Measurements from ENCODE around the gene NRL.

The NRL gene

DNA sequence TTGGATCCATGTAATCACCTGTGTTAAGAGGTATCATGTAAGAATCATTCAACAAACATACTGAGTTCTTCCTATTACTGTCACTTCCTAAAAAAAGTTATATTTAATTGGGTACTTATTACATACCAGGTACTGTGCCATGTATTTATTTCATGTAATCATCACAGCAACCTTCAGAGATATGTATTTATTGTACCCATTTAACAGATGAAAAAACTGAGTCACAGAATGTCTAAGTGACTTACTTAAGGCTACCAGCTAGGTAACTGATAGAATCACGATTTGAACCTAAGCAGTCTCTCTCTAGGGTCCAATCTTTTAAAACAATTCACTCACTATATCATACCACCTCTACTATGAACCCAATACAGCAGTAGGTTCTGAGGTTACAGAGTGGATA is 29.7 kb upstream of the NRL start:
- DNase-seq (ENCODE audit: low spot score) = no peak

DNA sequence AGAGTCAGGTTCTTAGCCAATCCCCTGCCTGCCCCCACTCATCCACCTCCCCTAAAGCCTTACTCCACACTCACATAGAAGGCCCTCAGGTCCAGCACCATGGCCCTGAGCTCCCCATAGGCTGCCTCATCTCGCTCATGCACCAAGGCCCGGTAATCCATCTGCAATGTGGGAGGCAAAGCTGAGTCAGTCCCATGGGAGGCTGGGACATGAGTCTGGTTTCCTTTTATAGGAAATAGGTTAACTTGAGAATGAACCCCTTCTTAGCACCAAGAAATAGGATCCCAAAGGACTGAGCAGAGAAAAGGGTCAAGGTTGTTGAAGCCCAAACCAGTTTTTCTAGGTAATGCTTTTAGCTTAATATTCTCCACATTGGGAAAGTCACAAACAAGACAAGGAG is 28.8 kb upstream of the NRL start:
- DNase-seq (ENCODE audit: low spot score) = no peak

DNA sequence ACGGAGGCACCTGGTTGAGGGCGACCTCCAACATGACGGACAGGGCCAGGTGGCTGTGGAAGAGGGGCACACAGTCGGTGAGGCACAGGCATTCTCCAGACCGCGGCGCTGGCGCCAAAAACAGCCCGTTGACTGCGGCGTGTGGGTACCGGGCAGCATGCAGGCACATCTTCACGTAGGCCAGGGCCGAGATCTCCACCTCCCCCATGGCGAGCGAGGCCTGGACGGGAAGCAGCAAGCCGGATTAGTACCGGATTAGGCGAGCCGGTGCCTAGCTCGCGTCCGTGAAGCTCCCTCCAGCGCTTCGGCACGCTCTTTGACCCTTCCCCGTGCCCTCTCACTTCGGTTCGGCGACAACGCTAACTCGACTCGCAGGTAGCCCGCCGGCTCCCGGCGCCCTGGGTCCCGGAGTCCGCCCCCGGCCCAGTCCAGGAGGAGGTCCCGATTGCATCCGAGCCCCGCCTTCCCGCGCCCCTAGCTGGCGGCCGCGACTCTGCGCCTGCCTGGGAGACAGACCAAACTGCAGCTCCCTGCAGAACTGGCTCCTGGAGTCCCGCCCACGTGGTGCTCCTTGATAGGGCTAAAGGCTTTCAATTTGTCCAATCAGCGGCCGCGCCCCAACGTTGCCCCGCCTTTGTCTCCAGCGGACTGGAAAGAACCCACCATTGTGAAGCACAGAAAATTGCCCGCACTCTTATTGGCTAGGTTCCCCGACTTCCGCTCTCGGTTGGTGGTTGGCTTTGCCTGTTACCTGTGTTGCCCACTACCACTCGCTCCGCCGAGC is 26.5 kb upstream of the NRL start, which contains the start of gene EMC9:
Gene EMC9 (minus strand): TSS at position 495 of the 784 bp plus-strand sequence. CDS start 287 bp downstream, at position 208.
- DNase-seq (ENCODE audit: low spot score) = peak; percentile 98

DNA sequence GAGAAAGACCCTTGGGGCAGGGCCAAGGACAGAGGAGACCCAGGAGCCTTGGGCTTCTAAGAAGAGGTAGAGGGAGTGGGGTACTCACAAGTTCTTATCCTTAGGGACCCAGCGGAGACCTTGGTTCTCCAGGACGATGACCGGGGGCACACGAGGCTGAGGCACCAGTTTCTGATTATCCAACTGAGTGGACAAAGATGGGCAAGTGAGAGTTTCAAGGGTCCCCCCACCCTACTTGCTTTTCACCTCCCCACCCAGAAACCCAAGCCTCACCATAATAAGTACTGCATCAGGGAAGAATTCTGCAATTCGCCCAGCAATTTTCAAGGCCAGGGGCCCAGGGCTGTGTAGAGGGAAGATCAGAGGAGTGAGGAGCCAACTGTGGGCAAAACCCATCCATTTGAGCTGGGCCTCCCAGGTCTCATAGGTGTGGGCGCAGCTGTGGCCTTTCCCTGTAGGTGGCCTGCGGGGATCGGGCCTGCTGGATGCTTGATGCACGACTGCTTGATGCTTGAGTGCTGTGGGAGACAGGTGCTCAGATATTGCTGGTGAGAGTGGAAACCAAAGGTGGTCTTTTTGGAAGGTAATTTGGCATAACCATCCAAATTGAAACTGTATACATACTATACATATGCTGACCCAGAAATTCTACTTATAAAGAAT is 24.7 kb upstream of the NRL start:
- DNase-seq (ENCODE audit: low spot score) = peak; percentile 40

DNA sequence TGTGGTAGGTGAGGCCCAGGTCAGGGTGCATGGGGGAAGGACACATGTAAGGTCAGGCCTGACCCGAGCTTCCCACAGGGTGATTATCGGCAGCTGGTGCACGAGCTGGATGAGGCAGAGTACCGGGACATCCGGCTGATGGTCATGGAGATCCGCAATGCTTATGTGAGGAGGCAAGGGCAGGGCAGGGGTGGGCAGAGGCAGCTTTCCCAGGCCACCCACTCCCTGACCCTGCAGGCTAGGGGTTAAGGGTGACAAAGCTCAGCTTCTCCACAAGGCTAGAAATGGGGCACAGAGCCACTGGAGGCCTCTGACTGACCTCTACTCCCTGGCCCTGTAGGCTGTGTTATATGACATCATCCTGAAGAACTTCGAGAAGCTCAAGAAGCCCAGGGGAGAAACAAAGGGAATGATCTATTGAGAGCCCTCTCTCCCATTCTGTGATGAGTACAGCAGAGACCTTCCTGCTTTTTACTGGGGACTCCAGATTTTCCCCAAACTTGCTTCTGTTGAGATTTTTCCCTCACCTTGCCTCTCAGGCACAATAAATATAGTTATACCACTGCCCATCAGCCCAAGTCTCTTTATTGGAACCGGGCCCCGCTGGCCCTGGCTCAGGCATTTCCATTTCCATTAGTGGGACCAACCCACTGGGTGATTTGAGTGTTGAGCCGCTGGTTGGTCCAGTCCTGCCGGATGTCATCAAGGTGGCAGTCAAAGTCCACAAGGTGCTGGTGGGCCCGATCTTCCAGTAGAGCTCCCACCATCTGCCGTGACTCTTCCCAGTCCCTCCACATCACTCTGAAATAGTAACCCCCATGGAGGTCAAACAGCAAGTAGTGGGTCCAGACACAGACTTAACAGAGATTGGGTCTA is 23.9 kb upstream of the NRL start:
- no peak for DNase-seq (ENCODE audit: low spot score)

DNA sequence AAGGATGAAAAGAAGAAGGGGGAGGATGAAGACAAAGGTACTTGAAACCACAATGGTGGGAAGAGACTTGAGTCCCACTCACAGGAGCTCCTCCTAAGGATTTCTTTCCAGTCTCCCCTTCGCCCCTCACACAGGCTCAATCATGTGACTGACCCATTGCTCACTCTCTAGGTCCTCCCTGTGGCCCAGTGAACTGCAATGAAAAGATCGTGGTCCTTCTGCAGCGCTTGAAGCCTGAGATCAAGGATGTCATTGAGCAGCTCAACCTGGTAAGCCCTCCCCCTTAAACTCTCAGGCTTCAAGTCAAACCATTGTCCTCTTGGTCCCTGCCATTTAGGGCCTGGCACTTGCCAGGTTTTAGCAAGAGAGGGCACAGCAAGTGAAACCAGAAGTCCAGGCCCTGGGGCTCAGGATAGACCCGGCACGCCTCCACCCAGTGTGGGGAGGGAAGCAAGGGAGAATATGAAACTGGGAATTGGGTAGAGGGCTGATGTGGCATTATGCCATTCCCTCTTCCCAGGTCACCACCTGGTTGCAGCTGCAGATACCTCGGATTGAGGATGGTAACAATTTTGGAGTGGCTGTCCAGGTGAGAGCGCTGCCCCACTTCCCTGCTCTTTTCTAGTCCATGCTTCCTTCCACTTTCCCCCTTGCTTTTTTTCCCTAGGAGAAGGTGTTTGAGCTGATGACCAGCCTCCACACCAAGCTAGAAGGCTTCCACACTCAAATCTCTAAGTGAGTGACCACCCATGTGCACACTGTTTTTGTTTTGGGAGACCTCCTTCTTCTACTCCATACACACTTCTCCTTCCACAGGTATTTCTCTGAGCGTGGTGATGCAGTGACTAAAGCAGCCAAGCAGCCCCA is 23.0 kb upstream of the NRL start:
- no peak for DNase-seq (ENCODE audit: low spot score)

DNA sequence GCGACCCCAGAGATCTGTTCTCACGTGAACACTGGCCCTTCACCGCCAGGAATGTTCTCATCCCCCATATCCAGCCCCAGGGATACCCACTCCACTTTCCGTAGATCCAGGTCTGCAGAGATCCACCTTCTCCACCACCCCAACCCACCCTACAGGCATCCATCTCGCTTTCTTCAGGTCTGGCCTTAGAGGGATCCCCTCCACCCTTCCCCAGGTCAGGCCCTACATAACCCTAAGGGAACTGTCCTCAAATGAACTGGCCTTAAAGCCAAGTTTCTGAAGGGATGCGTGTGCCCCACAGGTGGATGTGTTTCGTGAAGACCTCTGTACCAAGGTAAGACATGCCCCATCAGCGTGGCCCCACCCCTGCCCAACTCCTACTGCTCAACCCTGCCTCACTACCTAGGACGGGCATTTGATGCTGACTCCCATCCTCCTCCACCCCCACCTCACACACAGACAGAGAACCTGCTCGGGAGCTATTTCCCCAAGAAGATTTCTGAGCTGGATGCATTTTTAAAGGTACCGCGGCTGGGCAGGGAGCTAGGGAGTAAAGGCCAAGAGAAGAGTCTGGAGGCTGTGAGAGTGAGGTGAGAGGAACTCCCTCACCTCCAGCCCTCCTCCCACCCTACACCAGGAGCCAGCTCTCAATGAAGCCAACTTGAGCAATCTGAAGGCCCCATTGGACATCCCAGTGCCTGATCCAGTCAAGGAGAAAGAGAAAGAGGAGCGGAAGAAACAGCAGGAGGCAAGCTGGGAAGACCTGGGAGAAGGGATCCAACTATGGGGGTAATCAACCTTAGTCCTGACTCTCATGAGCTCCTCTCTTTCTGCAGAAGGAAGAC is 22.2 kb upstream of the NRL start:
- no peak for DNase-seq (ENCODE audit: low spot score)

DNA sequence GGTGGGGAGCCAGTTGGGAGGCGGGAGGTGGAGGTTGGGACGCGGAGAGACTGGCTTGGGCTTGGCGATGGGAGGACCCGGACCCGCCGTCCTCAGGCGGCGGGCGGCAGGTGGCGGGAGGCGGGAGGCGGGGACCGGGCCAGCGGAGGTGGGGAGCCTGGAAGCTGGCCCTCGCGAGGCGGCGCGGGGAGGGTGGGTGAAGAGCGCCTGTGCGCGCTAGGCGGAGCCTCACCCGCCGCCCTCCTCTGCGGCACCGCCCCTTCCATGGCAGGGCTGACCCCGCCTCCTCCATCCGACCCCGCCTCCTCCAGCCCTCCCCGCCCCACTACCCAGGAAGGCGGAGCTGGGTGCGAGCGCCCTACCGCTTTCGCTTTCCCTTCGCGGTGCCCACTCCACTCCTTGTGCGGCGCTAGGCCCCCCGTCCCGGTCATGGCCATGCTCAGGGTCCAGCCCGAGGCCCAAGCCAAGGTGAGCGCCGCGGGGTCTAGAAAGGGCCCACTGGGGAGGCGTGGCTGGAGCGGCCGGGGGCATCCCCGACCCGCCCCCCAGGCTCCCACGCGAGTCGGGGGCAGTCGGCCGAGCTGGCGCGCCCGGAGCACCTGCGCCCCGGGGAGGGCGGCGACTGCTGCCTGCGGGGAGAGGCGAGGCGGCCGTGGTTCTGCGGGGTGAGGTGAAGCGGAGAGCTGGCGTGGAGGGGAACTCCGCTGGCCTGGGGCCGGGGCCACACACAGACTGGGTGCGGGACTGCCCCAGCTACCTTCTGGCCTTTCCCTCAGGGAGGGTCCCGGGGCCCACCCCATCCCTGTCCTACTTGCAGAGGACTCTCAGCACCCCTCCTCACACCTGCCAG is 21.3 kb upstream of the NRL start, which contains the start of gene PSME1:
Gene PSME1 (plus strand): TSS at position 361 of the 850 bp plus-strand sequence. CDS start 69 bp downstream, at position 430.
- DNase-seq (ENCODE audit: low spot score) = peak; percentile 88

DNA sequence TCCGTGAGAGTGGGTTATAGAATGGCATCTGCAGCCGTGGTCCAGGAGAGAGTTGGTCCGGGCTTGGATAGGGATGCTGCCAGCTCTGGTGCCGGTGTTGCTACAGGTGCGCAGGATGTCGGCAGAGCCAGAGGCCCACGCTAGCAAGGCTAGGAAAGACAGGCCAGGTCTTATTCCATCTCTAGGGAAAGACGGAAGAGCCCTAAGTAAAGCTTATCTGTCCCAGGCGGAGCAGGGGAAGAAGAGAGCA is 20.8 kb upstream of the NRL start:
- DNase-seq (ENCODE audit: low spot score) = no peak

DNA sequence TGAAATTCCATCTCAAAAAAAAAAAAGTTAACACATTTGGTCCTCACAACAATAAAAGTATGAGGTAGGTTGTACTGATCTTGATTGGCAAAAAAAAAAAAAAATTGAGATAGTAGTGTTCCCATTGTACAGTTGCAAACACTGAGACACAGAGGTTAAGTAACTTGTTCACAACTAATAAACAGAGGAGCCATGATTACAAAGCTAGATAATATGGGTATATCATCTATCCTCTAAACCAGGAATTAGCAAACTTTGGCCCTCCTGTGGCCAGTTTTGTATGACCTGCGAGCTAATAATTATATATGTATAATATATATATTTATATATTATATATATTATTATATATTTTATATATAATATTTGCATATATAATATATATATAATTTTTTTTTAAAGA is 19.0 kb upstream of the NRL start:
- no peak for DNase-seq (ENCODE audit: low spot score)

DNA sequence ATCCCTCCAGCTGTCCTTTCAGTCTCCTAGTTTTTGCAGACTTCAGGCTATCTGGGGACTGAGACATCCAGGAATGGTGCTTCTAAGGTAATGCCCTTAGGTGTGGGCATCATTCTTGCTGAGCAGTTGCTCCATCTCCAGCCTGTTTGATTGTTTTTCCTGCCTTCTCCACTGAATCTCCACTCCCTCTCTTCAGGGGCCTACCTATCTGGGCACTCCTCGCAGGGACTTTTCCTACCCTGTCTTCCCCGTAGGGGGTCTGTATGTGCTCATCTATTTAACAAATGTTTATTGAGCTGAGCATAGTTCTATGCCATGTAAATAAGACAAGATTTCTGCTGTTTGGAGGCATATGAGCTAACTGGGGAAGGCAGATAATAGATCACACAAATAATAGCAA is 18.2 kb upstream of the NRL start:
- DNase-seq (ENCODE audit: low spot score) = no peak

DNA sequence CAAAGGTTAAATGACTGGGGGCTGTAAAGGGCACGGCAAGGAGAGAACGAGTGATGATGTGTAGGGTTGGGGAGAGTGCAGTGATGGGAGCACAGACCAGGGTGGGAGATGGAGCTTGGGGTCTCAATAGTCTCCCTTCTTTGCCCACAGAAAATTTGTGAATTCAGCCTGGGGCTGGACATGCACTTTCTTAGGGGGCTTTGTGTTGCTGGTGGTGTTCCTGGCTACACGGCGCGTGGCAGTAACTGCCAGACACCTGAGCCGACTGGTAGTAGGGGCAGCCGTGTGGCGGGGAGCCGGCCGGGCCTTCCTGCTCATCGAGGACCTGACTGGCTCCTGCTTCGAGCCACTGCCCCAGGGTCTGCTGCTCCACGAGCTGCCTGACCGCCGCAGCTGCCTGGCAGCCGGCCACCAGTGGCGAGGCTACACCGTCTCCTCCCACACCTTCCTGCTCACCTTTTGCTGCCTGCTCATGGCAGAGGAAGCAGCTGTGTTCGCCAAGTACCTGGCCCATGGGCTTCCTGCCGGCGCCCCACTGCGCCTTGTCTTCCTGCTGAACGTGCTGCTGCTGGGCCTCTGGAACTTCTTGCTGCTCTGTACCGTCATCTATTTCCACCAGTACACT is 17.4 kb upstream of the NRL start:
- DNase-seq (ENCODE audit: low spot score) = no peak

DNA sequence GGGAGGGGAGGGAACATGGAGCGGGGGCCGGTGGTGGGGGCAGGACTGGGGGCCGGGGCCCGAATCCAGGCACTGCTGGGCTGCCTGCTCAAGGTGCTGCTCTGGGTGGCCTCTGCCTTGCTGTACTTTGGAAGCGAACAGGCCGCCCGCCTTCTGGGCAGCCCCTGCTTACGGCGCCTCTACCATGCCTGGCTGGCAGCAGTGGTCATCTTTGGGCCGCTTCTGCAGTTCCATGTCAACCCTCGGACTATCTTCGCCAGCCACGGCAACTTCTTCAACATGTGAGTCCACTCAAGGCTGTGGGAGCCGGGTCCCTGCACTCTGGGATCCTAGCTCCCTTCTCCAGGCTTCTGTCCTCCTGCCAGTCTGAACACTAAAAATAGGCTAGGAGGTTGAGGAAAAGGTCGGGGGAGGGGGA is 16.8 kb upstream of the NRL start:
- DNase-seq (ENCODE audit: low spot score) = no peak

DNA sequence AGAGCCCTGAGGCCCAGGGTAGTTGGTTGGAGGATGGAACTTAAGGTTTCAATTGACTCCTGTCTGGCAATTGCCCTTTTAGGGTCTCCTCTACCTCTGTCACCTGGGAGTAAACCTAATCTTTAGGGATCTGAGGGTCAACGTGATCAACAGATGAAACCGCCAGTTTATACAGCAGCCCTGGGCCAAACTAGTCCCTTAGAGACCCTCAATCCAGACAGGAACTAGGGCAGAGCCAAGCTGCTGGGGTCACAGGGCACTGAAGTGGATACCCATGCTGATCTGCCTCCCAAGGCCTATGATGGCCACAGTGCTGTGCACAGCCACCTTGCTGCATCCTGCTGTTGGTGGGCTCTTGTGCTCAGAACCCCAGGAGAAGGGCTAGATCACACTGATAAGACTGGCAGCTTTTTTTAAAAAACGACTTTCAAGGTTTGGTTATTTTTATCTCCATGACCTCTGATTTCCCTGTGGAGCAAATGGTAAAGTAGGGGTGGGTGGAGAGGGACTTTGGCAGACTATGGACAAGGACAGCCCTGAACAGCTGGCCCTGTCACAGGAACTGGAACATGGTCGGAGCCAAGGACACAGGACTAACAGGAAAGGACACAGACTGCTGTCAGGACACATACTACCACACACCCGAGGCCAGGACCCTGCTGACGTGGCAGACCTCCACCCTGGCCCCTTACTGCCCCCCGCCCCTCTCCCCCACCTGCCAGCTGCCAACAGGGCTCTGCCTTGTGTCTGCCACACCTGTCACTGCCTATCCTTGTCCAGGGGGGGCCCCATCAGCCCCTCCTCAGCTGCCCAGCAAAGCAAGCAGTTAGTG is 16.2 kb upstream of the NRL start:
- no peak for DNase-seq (ENCODE audit: low spot score)

DNA sequence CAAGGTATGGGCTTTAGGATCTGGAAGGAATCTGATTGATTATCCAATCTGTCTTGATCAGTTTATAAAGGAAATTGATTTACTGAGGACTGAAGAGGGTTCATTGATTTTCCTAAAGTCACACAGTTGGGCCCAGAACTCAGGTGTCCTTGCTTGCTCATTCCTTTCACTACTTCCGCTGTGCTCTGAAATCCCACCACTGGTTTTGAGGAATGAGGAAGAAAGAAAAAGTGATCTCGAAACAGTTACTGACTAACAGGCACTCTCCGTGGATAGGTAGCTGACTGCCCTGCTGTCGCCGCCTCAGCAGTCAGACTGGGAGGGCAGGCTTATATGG is 15.6 kb upstream of the NRL start, which contains the start of gene FITM1:
Gene FITM1 (plus strand): TSS at position 280 of the 337 bp plus-strand sequence. CDS start 905 bp downstream, outside the sequence.
- DNase-seq (ENCODE audit: low spot score) = no peak

DNA sequence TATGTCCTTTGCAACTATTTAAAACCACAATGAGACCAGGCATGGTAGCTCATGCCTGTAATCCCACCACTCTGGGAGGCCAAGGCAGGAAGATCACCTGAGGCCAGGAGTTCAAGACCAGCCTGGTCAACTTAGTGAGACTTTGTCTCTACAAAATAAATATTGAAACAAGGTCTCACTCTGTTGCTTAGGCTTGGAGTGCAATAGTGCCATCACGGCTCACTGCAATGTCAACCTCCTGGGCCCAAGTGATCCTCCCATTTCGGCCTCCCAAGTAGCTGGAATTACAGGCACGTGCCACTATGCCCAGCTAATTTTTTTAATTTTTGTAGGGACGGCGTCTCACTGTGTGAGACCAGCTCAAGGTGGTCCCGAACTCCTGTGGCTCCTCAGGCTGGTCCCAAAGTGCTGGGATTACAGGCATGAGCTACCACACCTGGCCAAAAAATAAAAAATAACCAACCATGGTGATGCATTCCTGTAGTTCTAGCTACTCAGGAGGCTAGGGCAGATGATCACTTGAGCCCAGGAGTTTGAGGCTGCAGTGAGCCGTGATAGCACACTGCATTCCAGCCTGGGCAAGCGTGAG is 14.8 kb upstream of the NRL start:
- no peak for DNase-seq (ENCODE audit: low spot score)

DNA sequence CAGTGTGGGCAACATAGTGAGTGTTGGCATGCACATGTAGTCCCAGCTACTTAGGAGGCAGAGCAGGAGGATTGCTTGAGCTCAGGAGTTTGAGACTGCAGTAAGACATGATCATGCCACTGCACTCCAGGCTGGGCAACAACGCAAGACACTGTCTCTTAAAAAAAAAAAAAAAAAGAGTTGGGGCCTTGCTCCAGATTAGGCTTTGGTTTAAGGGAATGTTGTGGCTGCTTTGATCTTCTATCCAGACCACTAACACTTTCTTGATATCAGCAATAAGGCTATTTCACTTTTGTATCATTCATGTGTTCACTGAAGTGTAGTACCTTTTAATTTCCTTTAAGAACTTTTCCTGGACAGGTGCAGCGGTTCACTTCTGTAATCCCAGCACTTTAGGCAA is 12.9 kb upstream of the NRL start:
- no peak for DNase-seq (ENCODE audit: low spot score)

DNA sequence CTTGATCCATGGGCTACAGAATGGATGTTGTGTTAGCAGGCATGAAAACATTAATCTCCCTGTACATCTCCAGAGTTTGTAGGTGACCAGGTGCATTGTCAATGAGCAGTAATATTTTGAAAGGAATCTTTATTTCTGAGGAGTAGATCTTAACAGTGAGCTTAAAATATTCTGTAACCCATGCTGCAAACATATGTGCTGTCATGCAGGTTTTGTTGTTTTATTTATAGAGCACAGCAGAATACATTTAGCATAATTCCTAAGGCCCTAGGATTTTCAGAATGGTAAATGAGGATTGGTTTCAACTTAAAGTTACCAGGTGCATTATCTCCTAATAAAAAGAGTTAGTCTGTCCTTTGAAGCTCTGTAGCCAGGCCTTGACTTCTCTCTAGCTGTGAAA is 12.2 kb upstream of the NRL start:
- DNase-seq (ENCODE audit: low spot score) = no peak
